BJ (cell line): ENCODE results near the gene GPAM. TPM values are rescaled to one million over a fixed set of nuclear protein-coding genes. Genes with fewer than 3 reads are reported as not detected.

Experiments
- CTCF ChIA-PET: fragments of 350-600 bp; formaldehyde crosslinking; extraction: SDS; loops from one replicate; lab custom pipeline; 2021; ENCODE audit warnings: antibody characterized with exemption, inconsistent platforms; lab: Yijun Ruan, JAX
- POLR2A ChIA-PET: fragments of 300-600 bp; sonication (Branson Sonifier 250); formaldehyde crosslinking; extraction: SDS; loops from one replicate; lab custom pipeline; 2021; ENCODE audit warnings: antibody characterized with exemption; lab: Charles Lee
- DNase-seq: peaks from one replicate; pipeline ENCODE4 v3.0.0-alpha.2; 2011; ENCODE audit warnings: low read depth
- H3K27me3 ChIP-seq: 2 replicates; pipeline ENCODE4 v1.6.0; 2011; ENCODE audit warnings: low read length; ENCODE audit not compliant: control insufficient read depth, insufficient read depth
- H3K36me3 ChIP-seq: 2 replicates; pipeline ENCODE4 v1.5.1; 2011; ENCODE audit warnings: low read length; ENCODE audit not compliant: control insufficient read depth, insufficient read depth
- H3K4me3 ChIP-seq: 2 replicates; pipeline ENCODE4 v1.5.1; 2011; ENCODE audit warnings: low read depth, mild to moderate bottlenecking, control low read depth, low read length
- CTCF ChIP-seq: IDR thresholded peaks from 2 replicates; pipeline ENCODE4 v1.5.1; 2011; ENCODE audit warnings: low read depth, mild to moderate bottlenecking, control low read depth, inconsistent platforms, low read length, moderate library complexity; ENCODE audit not compliant: insufficient read depth
- polyA plus RNA-seq: library from polyadenylated mRNA; depleted of rRNA; stranded (reverse); fragments of >200 nt; gene quantifications from 2 replicates; pipeline ENCODE4 v1.2.3, GENCODE V29; 2011

GPAM gene
- polyA plus RNA-seq, 1 experiment, result 4.5 TPM

- POLR2A ChIA-PET, result no interaction called here
- CTCF ChIA-PET, result interaction anchor here (1.5 kb wide), 1 partner anchor 116 kb away, joined by 4 read pairs; no protein-coding TSS in a partner anchor
- no peak for TF ChIP-seq CTCF
- no peak for DNase-seq
- Histone ChIP-seq H3K4me3 (no peak overlapping the region), H3K36me3 (no peaks in the 10 kb centered on the region), H3K27me3 (no peaks in the 10 kb centered on the region; the same call in 1 of the 2 replicates)
Observed at GRCh38 chr10:112191791-112192190, 8.2 kb upstream of the GPAM start.

DNA sequence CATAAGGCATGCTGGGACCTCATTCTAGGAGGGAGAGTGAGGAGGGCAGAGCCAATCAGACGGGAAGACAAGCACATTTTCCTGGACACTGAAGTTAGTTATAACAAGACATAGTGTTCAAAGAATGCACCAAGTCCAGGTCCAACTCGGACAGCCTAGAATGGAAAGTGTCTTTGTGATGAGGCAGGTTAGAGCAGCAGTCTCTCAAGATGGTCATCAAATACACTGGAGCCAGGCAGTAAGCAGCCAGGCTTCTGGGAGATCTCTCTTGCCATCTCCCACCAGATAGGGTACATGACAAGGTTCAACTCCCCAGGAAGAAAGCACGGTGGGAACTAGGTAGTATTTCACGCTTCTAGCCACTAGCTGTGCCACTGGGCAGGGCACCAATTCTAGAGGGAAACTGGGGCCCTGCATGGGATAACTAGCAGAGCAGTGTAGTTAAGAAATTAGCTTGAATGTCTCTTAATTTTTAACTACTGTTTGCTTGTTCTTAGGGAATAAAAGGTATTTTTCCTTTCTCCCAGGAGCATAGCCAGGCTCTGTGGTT is 7.6 kb upstream of the GPAM start:
- POLR2A ChIA-PET, result no interaction called here

GRCh38 chr10:112189465-112189864 is 5.9 kb upstream of the GPAM start:
- no peak overlapping the region for H3K4me3 ChIP-seq
- DNase-seq, result no peak
- ChIA-PET CTCF (interaction anchor here (0.6 kb wide), 1 partner anchor 18 kb away, joined by 3 read pairs; no protein-coding TSS in a partner anchor), POLR2A (no interaction called here)
- TF ChIP-seq CTCF, result no peak
- H3K36me3 ChIP-seq, result no peaks in the 10 kb centered on the region
- H3K27me3 ChIP-seq, result no peaks in the 10 kb centered on the region; the same call in 1 of the 2 replicates

More for the DNA sequence above, 7.6 kb upstream of the GPAM start:
- no peak for TF ChIP-seq CTCF
- DNase-seq, result no peak
- CTCF ChIA-PET, result interaction anchor here (1.5 kb wide), 1 partner anchor 116 kb away, joined by 4 read pairs; no protein-coding TSS in a partner anchor
- Histone ChIP-seq H3K36me3 (no peaks in the 10 kb centered on the region), H3K4me3 (no peak overlapping the region), H3K27me3 (no peaks in the 10 kb centered on the region; the same call in 1 of the 2 replicates)

DNA sequence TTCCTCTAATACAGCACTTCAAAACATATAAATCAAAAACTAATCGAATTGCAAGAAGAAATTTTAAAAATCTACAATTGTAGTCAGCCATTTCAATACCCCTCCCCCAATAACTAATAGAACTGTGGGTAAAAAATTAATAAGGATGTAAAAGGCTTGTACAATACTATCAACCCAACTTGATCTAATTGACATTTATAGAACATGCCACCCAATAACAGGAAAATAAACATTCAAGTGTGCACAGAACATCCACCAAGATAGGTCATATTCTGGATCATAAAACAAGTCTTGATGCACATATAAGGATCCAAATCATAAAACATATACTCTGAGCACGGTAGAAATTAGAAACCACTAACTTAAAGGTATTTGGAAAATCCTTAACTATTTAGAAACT is 4.0 kb upstream of the GPAM start:
- H3K27me3 ChIP-seq, result no peaks in the 10 kb centered on the region
- ChIA-PET CTCF (interaction anchor here (1.2 kb wide), 1 partner anchor 120 kb away, joined by 3 read pairs; no protein-coding TSS in a partner anchor), POLR2A (no interaction called here)
- no peaks in the 10 kb centered on the region for H3K36me3 ChIP-seq
- no peak for TF ChIP-seq CTCF
- no peak overlapping the region for H3K4me3 ChIP-seq
- DNase-seq, result no peak

DNA sequence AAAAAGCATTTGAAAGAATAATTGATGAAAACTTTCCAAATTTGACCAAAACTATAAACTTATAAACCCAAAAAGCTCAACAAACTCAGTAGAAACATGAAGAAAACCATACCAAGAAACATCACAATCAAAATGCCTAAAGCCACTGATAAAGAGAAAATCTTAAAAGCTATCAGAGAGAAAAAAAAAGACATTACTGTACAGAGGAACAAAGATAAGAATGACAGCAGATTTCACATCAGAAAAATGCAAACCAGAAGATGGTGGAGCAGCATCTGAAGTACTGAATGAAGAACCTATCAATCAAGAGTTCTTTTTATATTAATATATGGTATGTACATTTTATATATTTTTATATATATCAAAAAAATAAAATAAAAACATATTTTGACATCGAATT is 2.4 kb upstream of the GPAM start:
- H3K4me3 ChIP-seq, result no peak overlapping the region
- H3K27me3 ChIP-seq, result no peaks in the 10 kb centered on the region
- POLR2A ChIA-PET, result no interaction called here
- no peaks in the 10 kb centered on the region for H3K36me3 ChIP-seq
- CTCF ChIA-PET, result interaction anchor here (0.6 to 1.4 kb wide), 2 partner anchors 16 to 1315 kb away, joined by 3 to 4 read pairs; no protein-coding TSS in a partner anchor
- no peak for TF ChIP-seq CTCF
- DNase-seq, result no peak
